ENCODE measurements around the gene ZNF454.

ZNF454 gene

DNA sequence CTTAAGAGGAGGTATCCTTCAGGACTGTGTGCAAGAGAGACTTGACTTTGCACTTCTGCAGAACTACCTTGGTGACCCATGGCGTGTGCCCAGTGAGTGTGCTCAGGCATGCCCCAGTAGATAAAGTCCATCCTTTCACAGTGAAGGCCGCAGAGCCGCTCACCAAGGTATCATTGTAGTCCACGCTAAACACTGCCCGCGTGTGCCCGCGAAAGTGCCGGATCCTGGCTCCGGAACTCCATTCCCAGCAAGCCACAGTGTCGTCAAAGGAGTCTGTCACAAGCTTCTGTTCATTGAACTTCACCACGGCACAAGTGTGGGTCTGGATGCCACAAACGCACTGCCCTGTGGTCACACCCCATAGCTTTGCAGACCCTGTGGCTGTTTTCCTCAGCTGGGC is 57.4 kb downstream of the ZNF454 start:
- no peak for ATAC-seq (replicated peaks)

DNA sequence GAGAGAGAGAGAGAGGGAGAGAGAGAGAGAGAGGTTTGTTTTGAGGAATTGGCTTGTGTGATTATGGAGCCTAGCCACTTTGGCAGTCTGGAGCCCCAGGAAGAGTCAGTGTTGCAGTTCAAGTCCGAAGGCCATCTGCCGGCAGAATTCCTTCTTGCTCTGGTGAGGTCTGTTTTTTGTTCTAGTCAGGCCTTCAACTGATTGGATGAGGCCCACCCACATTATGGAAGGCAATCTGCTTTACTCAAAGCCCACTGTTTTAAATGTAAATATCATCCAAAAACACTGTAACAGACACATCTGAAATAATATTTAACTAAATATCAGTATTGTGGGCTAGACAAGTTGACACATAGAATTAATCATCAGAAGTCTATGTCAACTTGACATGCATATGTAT is 65.6 kb downstream of the ZNF454 start:
- H3K4me1 Mint-ChIP-seq (ENCODE audit: low read depth in 2 of 2): no peaks in the 10 kb centered on the region
- no peak overlapping the region for H3K4me3 Mint-ChIP-seq
- peaks cover 0 to 8% of the 10 kb centered on the region in 2 donors for H3K9me3 Mint-ChIP-seq
- DNase-seq (no peak), ATAC-seq (replicated peaks) (no peak)
- H3K27me3 Mint-ChIP-seq: peaks cover 30 to 43% of the 10 kb centered on the region in 2 donors
- H3K36me3 Mint-ChIP-seq (ENCODE audit: insufficient read depth): no peaks in the 10 kb centered on the region
- no peak overlapping the region for H3K27ac Mint-ChIP-seq

More for the DNA sequence above, 57.4 kb downstream of the ZNF454 start:
- Mint-ChIP-seq H3K4me3 (no peak overlapping the region), H3K9me3 (no peaks in the 10 kb centered on the region), H3K36me3 (ENCODE audit: insufficient read depth) (no peaks in the 10 kb centered on the region), H3K27ac (no peak overlapping the region), H3K4me1 (ENCODE audit: low read depth in 2 of 2) (no peaks in the 10 kb centered on the region), H3K27me3 (peaks cover 39 to 52% of the 10 kb centered on the region in 2 donors)
- DNase-seq: no peak

- DNase-seq: no peak
- no peak for ATAC-seq (replicated peaks)
- no peak overlapping the region for H3K27ac Mint-ChIP-seq
- no peak overlapping the region for H3K4me3 Mint-ChIP-seq
- H3K27me3 Mint-ChIP-seq: peaks cover 27 to 38% of the 10 kb centered on the region in 2 donors
- no peaks in the 10 kb centered on the region for H3K36me3 Mint-ChIP-seq (ENCODE audit: insufficient read depth)
- peaks cover 0 to 12% of the 10 kb centered on the region in 2 donors for H3K9me3 Mint-ChIP-seq
- H3K4me1 Mint-ChIP-seq (ENCODE audit: low read depth in 2 of 2): no peaks in the 10 kb centered on the region
These were observed 67.7 kb downstream of the ZNF454 start for GRCh38 chr5:179008667-179009066.

Data from effector memory CD8-positive, alpha-beta T cell (primary cell).